GM18511 (cell line): Measurements from ENCODE around the gene PIKFYVE.
A peak's percentile ranks its signal among the peaks of the same experiment; 100 is the strongest.
"Not testable (repeated sequence)": the region's sequence is repeated elsewhere in the genome, so short reads cannot be mapped to it uniquely, and the experiment has no call there.

Experiments used
- ATAC-seq: cut with Tn5 transposase; IDR thresholded peaks from one replicate; pipeline ENCODE4 v1.9.1; 2021; ENCODE audit warnings: mild to moderate bottlenecking, moderate library complexity; ENCODE audit not compliant: unreplicated experiment

Gene PIKFYVE

GRCh38 chr2:208265801-208266552 lies at the start of gene PIKFYVE:
Gene PIKFYVE (plus strand): TSS chr2:208266255. CDS start chr2:208271520, 5,265 bp downstream.
- peak; percentile 81 for ATAC-seq

- ATAC-seq: not testable (repeated sequence)
These were observed 44.2 kb upstream of the PIKFYVE start for GRCh38 chr2:208221873-208222272.

DNA sequence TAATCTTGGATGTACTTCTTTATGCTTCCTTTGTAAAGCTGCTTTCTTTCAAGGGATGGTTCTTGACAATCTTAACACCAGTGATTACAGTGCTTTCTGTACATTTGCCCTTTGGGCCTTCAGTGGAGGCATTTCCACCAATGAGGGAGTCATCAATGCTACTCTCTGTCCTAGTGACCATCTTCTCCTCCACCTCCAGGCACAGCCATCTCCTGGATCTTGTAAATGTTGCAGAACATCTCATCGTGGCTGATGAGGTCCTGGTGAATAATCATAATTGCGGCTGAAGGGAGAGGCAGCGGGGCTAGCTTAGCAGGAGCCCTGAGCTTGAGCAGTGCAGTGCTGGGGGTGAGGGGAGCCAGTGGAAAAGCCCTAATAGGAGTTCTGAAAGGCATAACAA lies 43.7 kb upstream of the PIKFYVE start:
- ATAC-seq: no peak

DNA sequence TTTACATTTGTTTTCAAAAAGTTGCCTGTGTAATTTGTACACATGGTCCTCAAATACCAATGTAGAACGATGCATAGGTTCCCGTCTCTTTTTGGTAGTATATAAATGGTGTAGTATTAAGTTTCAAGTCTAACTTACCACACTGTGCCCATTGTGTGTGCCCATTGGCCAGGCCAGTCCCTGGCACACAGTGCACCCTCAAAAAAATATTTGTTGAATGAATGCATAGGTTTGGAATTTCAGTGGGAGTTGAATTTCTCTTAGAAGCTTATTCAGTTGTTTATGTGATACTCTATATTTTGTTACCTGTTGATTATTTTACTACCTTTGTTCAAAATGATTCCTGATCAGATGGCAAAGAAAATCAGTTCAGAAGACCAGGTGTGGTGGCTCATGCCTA lies 41.3 kb upstream of the PIKFYVE start:
- ATAC-seq: no peak

GRCh38 chr2:208227581-208228232 lies 38.3 kb upstream of the PIKFYVE start:
- no peak for ATAC-seq

GRCh38 chr2:208228476-208228875 lies 37.6 kb upstream of the PIKFYVE start:
- no peak for ATAC-seq

DNA sequence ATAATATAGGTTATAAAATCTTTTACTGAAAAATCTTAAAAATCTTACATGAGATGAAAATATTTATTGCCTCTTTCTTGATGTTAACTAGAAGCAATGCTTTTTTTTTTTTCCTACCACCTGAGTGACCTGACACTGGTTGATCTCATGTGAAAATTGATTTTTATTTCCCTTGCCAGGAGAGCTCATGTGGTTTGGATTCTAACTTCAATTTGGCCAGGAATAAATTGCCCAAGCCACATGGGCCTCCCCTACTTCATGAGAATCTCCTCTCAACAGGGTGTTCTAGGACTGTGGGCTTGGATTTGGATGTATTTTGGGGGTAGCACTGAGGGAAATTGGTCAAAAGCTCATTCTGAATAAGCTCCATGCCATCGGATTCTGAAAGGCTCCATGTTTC lies 31.3 kb upstream of the PIKFYVE start:
- ATAC-seq: no peak

- ATAC-seq: no peak
These were observed 30.2 kb upstream of the PIKFYVE start for GRCh38 chr2:208235860-208236259.

GRCh38 chr2:208239770-208240493 lies 26.1 kb upstream of the PIKFYVE start:
- no peak for ATAC-seq

DNA sequence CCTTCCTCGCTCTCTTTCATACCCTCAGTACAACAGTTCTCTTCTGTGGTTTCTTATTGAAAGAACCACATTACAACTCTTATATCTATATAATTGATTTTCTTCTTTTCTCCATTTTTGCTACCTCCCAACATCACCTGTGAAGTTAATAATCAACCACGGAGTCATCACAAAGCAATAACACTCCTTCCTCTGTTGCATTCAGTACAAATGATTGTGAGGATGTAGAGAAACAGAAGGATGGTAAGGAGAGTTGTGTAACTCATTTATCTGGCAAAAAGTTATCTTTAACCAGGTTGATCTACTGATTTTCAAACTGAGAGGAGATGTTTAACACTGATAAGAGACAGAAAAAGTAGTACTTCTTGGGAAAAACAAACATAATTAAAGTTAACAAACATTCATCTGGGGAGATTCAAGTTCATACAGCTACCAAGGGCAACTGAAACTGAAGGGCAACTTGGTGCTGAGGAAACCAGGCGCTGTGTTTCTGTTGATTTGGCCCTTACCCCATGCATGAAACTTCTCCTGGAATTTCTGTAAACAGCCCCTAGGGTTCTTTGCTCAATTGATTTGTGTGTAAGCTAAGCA lies 25.3 kb upstream of the PIKFYVE start:
- no peak for ATAC-seq

GRCh38 chr2:208244422-208244821 lies 21.6 kb upstream of the PIKFYVE start:
- no peak for ATAC-seq

GRCh38 chr2:208245746-208246145 lies 20.3 kb upstream of the PIKFYVE start:
- no peak for ATAC-seq

DNA sequence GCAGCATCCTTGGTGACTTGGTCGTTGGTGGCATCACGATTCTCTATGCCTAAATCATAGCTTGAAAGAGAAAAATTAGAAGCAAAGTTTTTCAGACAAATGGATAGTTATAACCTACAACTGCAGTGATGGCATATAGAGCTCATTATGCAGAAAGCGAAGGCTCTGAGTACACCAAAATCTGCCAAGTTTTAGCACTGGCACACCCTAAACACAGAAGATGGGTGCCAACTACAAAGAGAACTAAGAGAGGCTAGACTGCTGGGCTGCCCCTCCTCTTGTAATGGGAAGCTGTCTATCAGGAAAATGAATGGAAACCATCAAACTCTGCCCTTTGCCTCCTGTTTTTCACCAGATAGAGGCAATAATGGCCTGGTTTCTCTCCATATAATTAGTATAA lies 17.5 kb upstream of the PIKFYVE start:
- ATAC-seq: no peak

DNA sequence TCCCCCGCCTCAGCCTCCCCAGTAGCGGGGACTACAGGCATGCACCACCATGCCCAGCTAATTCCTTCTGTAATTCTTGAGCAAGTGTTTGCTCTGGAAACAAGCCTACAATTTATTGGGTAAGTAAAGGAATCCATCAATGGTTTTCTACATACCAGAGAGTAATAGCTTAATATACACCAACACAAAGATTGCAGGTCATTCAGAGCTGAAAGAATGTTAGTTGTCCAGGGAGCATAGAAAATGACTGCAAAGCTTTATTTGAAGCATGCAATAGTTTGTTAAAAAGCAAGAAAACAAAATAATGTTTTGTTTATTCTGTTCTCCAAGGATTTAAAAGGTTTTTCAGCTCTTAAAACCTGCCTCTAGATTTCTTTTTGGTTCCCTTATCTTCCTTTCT lies 16.8 kb upstream of the PIKFYVE start:
- ATAC-seq: no peak

- ATAC-seq: no peak
These were observed 15.7 kb upstream of the PIKFYVE start for GRCh38 chr2:208250388-208250787.

- no peak for ATAC-seq
These were observed 15.0 kb upstream of the PIKFYVE start for GRCh38 chr2:208251098-208251497.

- ATAC-seq: no peak
These were observed 13.2 kb upstream of the PIKFYVE start for GRCh38 chr2:208252716-208253492.

GRCh38 chr2:208253600-208254117 lies 12.4 kb upstream of the PIKFYVE start:
- ATAC-seq: no peak

- ATAC-seq: peak; percentile 78
These were observed 11.8 kb upstream of the PIKFYVE start for GRCh38 chr2:208254118-208254870.
